GM23248 (cell line): ENCODE data around the gene HAS3.

Experiments used
- EZH2 ChIP-seq: fragments of 200-600 bp; sonication (generic); IDR thresholded peaks from 2 replicates; pipeline ENCODE4 v1.6.1; 2018; ENCODE audit warnings: antibody characterized with exemption, mild to moderate bottlenecking; ENCODE audit not compliant: insufficient read depth, poor library complexity, severe bottlenecking
- EZH2phosphoT487 ChIP-seq: fragments of 200-600 bp; sonication (generic); IDR thresholded peaks from 2 replicates; pipeline ENCODE4 v1.6.1; 2018; ENCODE audit warnings: antibody characterized with exemption, moderate library complexity, mild to moderate bottlenecking, low read depth; ENCODE audit not compliant: insufficient read depth

- TF ChIP-seq EZH2phosphoT487: no peak
- no peak for TF ChIP-seq EZH2
These were observed 34.4 kb upstream of the HAS3 start for GRCh38 chr16:69071036-69071435.
